ENCODE measurements around the gene ZNF568. TPM values are rescaled to one million over a fixed set of nuclear protein-coding genes. Genes with fewer than 3 reads are reported as not detected.

The ZNF568 gene
- total RNA-seq, 1 experiment from 2014 or later: 0.24 TPM

GRCh38 chr19:36973021-36973843 is 57.1 kb downstream of the ZNF568 start:
- peak; percentile 13 for DNase-seq
- Histone ChIP-seq H3K36me3 (replicated peaks; ENCODE audit: control insufficient read depth, insufficient read depth, low read length) (no peaks in the 10 kb centered on the region), H3K27me3 (ENCODE audit: control insufficient read depth, insufficient read depth, low read length) (no peaks in the 10 kb centered on the region), H3K4me3 (ENCODE audit: insufficient read depth, low read depth, low read length) (no peak overlapping the region)

- Histone ChIP-seq H3K4me3 (ENCODE audit: insufficient read depth, low read depth, low read length) (no peak overlapping the region), H3K27me3 (ENCODE audit: control insufficient read depth, insufficient read depth, low read length) (no peaks in the 10 kb centered on the region), H3K36me3 (replicated peaks; ENCODE audit: control insufficient read depth, insufficient read depth, low read length) (no peaks in the 10 kb centered on the region)
- DNase-seq: peak; percentile 11
Measured at GRCh38 chr19:36973844-36974195, 57.7 kb downstream of the ZNF568 start.

GRCh38 chr19:36986131-36986530 is 70.0 kb downstream of the ZNF568 start:
- DNase-seq: no peak
- H3K4me3 ChIP-seq (ENCODE audit: insufficient read depth, low read depth, low read length): no peak overlapping the region
- H3K27me3 ChIP-seq (ENCODE audit: control insufficient read depth, insufficient read depth, low read length): no peaks in the 10 kb centered on the region
- H3K36me3 ChIP-seq (replicated peaks; ENCODE audit: control insufficient read depth, insufficient read depth, low read length): no peaks in the 10 kb centered on the region

GRCh38 chr19:36986601-36987000 is 70.5 kb downstream of the ZNF568 start:
- Histone ChIP-seq H3K36me3 (replicated peaks; ENCODE audit: control insufficient read depth, insufficient read depth, low read length) (no peaks in the 10 kb centered on the region), H3K4me3 (ENCODE audit: insufficient read depth, low read depth, low read length) (no peak overlapping the region), H3K27me3 (ENCODE audit: control insufficient read depth, insufficient read depth, low read length) (no peaks in the 10 kb centered on the region)
- no peak for DNase-seq

GRCh38 chr19:36987091-36987490 is 71.0 kb downstream of the ZNF568 start:
- H3K36me3 ChIP-seq (replicated peaks; ENCODE audit: control insufficient read depth, insufficient read depth, low read length): no peaks in the 10 kb centered on the region
- no peak overlapping the region for H3K4me3 ChIP-seq (ENCODE audit: insufficient read depth, low read depth, low read length)
- no peak for DNase-seq
- no peaks in the 10 kb centered on the region for H3K27me3 ChIP-seq (ENCODE audit: control insufficient read depth, insufficient read depth, low read length)

GRCh38 chr19:36997152-36997842 is 81.2 kb downstream of the ZNF568 start:
- H3K27me3 ChIP-seq (ENCODE audit: control insufficient read depth, insufficient read depth, low read length): no peaks in the 10 kb centered on the region
- no peak overlapping the region for H3K4me3 ChIP-seq (ENCODE audit: insufficient read depth, low read depth, low read length)
- no peak for DNase-seq
- no peaks in the 10 kb centered on the region for H3K36me3 ChIP-seq (replicated peaks; ENCODE audit: control insufficient read depth, insufficient read depth, low read length)

- no peak for DNase-seq
- Histone ChIP-seq H3K4me3 (ENCODE audit: insufficient read depth, low read depth, low read length) (no peak overlapping the region), H3K36me3 (replicated peaks; ENCODE audit: control insufficient read depth, insufficient read depth, low read length) (no peaks in the 10 kb centered on the region), H3K27me3 (ENCODE audit: control insufficient read depth, insufficient read depth, low read length) (no peaks in the 10 kb centered on the region)
Measured at GRCh38 chr19:36997843-36998235, 81.7 kb downstream of the ZNF568 start.

GRCh38 chr19:36999313-36999712 is 83.2 kb downstream of the ZNF568 start:
- no peaks in the 10 kb centered on the region for H3K27me3 ChIP-seq (ENCODE audit: control insufficient read depth, insufficient read depth, low read length)
- no peaks in the 10 kb centered on the region for H3K36me3 ChIP-seq (replicated peaks; ENCODE audit: control insufficient read depth, insufficient read depth, low read length)
- H3K4me3 ChIP-seq (ENCODE audit: insufficient read depth, low read depth, low read length): no peak overlapping the region
- DNase-seq: no peak

- H3K4me3 ChIP-seq (ENCODE audit: insufficient read depth, low read depth, low read length): no peak overlapping the region
- DNase-seq: no peak
Measured at GRCh38 chr19:37007587-37008220, 91.6 kb downstream of the ZNF568 start.

GRCh38 chr19:37009871-37010270 is 93.7 kb downstream of the ZNF568 start:
- H3K27me3 ChIP-seq (ENCODE audit: control insufficient read depth, insufficient read depth, low read length): no peaks in the 10 kb centered on the region
- no peak overlapping the region for H3K4me3 ChIP-seq (ENCODE audit: insufficient read depth, low read depth, low read length)
- no peaks in the 10 kb centered on the region for H3K36me3 ChIP-seq (replicated peaks; ENCODE audit: control insufficient read depth, insufficient read depth, low read length)
- no peak for DNase-seq

More at GRCh38 chr19:37007587-37008220, 91.6 kb downstream of the ZNF568 start:
- Histone ChIP-seq H3K36me3 (replicated peaks; ENCODE audit: control insufficient read depth, insufficient read depth, low read length) (no peaks in the 10 kb centered on the region), H3K27me3 (ENCODE audit: control insufficient read depth, insufficient read depth, low read length) (no peaks in the 10 kb centered on the region)

GRCh38 chr19:37012093-37012745 is 96.1 kb downstream of the ZNF568 start:
- Histone ChIP-seq H3K36me3 (replicated peaks; ENCODE audit: control insufficient read depth, insufficient read depth, low read length) (no peaks in the 10 kb centered on the region), H3K27me3 (ENCODE audit: control insufficient read depth, insufficient read depth, low read length) (no peaks in the 10 kb centered on the region), H3K4me3 (ENCODE audit: insufficient read depth, low read depth, low read length) (no peak overlapping the region)
- DNase-seq: no peak

GRCh38 chr19:37014456-37014855 is 98.3 kb downstream of the ZNF568 start:
- Histone ChIP-seq H3K36me3 (replicated peaks; ENCODE audit: control insufficient read depth, insufficient read depth, low read length) (no peaks in the 10 kb centered on the region), H3K4me3 (ENCODE audit: insufficient read depth, low read depth, low read length) (no peak overlapping the region), H3K27me3 (ENCODE audit: control insufficient read depth, insufficient read depth, low read length) (no peaks in the 10 kb centered on the region)
- no peak for DNase-seq

- no peak overlapping the region for H3K4me3 ChIP-seq (ENCODE audit: insufficient read depth, low read depth, low read length)
- DNase-seq: no peak
- H3K27me3 ChIP-seq (ENCODE audit: control insufficient read depth, insufficient read depth, low read length): no peaks in the 10 kb centered on the region
- H3K36me3 ChIP-seq (replicated peaks; ENCODE audit: control insufficient read depth, insufficient read depth, low read length): no peaks in the 10 kb centered on the region
Measured at GRCh38 chr19:37045140-37045539, 129.0 kb downstream of the ZNF568 start.

Measured in H7 (cell line).